Globus pallidus (tissue), 1 donor: ENCODE measurements around the gene NEMP2.

Source experiments
- DNase-seq: peaks from one replicate; pipeline ENCODE4 v3.0.0-alpha.2; 2015; ENCODE audit warnings: low spot score

Gene NEMP2

GRCh38 chr2:190554357-190555006 lies 20.0 kb upstream of the NEMP2 start:
- no peak for DNase-seq

- DNase-seq = no peak
These were observed 18.7 kb upstream of the NEMP2 start for GRCh38 chr2:190553254-190553653.

GRCh38 chr2:190551928-190552327 lies 17.4 kb upstream of the NEMP2 start:
- DNase-seq = no peak

GRCh38 chr2:190550137-190550536 lies 15.6 kb upstream of the NEMP2 start:
- DNase-seq = no peak

- DNase-seq = no peak
These were observed 13.4 kb upstream of the NEMP2 start for GRCh38 chr2:190547886-190548285.

- DNase-seq = no peak
These were observed 12.2 kb upstream of the NEMP2 start for GRCh38 chr2:190546734-190547133.

GRCh38 chr2:190545555-190546385 lies 11.2 kb upstream of the NEMP2 start:
- no peak for DNase-seq

- no peak for DNase-seq
These were observed 10.6 kb upstream of the NEMP2 start for GRCh38 chr2:190545093-190545492.

GRCh38 chr2:190540048-190540447 lies 5.5 kb upstream of the NEMP2 start:
- no peak for DNase-seq

- DNase-seq = no peak
These were observed 3.7 kb upstream of the NEMP2 start for GRCh38 chr2:190538201-190538600.

GRCh38 chr2:190537765-190538164 lies 3.2 kb upstream of the NEMP2 start:
- no peak for DNase-seq

- no peak for DNase-seq
These were observed 1.1 kb upstream of the NEMP2 start for GRCh38 chr2:190535586-190535985.

GRCh38 chr2:190535121-190535439 lies 558 bp upstream of the NEMP2 start:
- no peak for DNase-seq

GRCh38 chr2:190533968-190534309 lies 583 bp downstream of the NEMP2 start:
- DNase-seq = no peak

GRCh38 chr2:190533175-190533967 lies 1.2 kb downstream of the NEMP2 start:
- no peak for DNase-seq

- DNase-seq = no peak
These were observed 1.9 kb downstream of the NEMP2 start for GRCh38 chr2:190532581-190532980.

GRCh38 chr2:190530248-190530900 lies 4.1 kb downstream of the NEMP2 start:
- DNase-seq = peak; percentile 45

GRCh38 chr2:190529486-190530247 lies 4.9 kb downstream of the NEMP2 start:
- DNase-seq = no peak

GRCh38 chr2:190528521-190529001 lies 6.0 kb downstream of the NEMP2 start:
- DNase-seq = no peak

GRCh38 chr2:190527918-190528317 lies 6.6 kb downstream of the NEMP2 start:
- no peak for DNase-seq

- DNase-seq = no peak
These were observed 7.3 kb downstream of the NEMP2 start for GRCh38 chr2:190527214-190527613.
